SU-DHL-6 (cell line): Measurements from ENCODE around the gene CHD9NB.

Experiments used
- H2AFZ ChIP-seq: fragments of 200-600 bp; sonication (generic); 2 replicates; pipeline ENCODE4 v1.6.1; 2014; ENCODE audit warnings: low read depth, mild to moderate bottlenecking, moderate library complexity, mixed read lengths, antibody characterized with exemption, low read length; ENCODE audit not compliant: severe bottlenecking
- H3F3A ChIP-seq: fragments of 200-600 bp; shearing (Covaris generic); 2 replicates; pipeline ENCODE4 v1.6.0; 2016; ENCODE audit warnings: antibody characterized with exemption, mild to moderate bottlenecking; ENCODE audit not compliant: insufficient read depth
- H3K27ac ChIP-seq: fragments of 200-600 bp; sonication (generic); 2 replicates; pipeline ENCODE4 v1.5.1; 2016; ENCODE audit warnings: low read depth, mild to moderate bottlenecking, low read length, moderate library complexity, mixed read lengths
- H3K27me3 ChIP-seq: fragments of 200-600 bp; sonication (generic), shearing (Covaris generic); 2 replicates; pipeline ENCODE4 v1.6.0; 2014; ENCODE audit warnings: mild to moderate bottlenecking, low read length
- H3K36me3 ChIP-seq: fragments of 200-600 bp; sonication (generic); 2 replicates; pipeline ENCODE4 v1.6.1; 2014; ENCODE audit warnings: mild to moderate bottlenecking, low read length, mixed read lengths
- H3K4me2 ChIP-seq: fragments of 300-600, 200-600 bp; shearing (Covaris generic), sonication (generic); 2 replicates; pipeline ENCODE4 v1.6.0; 2014; ENCODE audit warnings: low read length, low read depth, mild to moderate bottlenecking; ENCODE audit not compliant: poor library complexity, severe bottlenecking
- H3K4me3 ChIP-seq: fragments of 200-600 bp; sonication (generic); 2 replicates; pipeline ENCODE4 v1.5.1; 2014; ENCODE audit warnings: antibody characterized with exemption, low read length, mild to moderate bottlenecking, mixed read lengths; ENCODE audit not compliant: insufficient read depth, poor library complexity, severe bottlenecking
- H3K79me2 ChIP-seq: fragments of 200-600 bp; sonication (generic); 2 replicates; pipeline ENCODE4 v1.6.1; 2014; ENCODE audit warnings: mild to moderate bottlenecking, low read length, moderate library complexity; ENCODE audit not compliant: insufficient read depth
- H3K9ac ChIP-seq: fragments of 200-600 bp; sonication (generic); 2 replicates; pipeline ENCODE4 v1.7.0; 2014; ENCODE audit warnings: mild to moderate bottlenecking, low read length
- H3K9me2 ChIP-seq: fragments of 200-600 bp; sonication (generic); replicated peaks from 2 replicates; pipeline ENCODE4 v1.6.1; 2014; ENCODE audit warnings: low read length; ENCODE audit not compliant: insufficient read depth
- H3K9me3 ChIP-seq: fragments of 200-600 bp; sonication (generic); 2 replicates; pipeline ENCODE4 v1.6.1; 2014; ENCODE audit warnings: low read length, mixed read lengths; ENCODE audit not compliant: insufficient read depth
- H4K20me1 ChIP-seq: fragments of 200-600 bp; sonication (generic); 2 replicates; pipeline ENCODE4 v1.6.1; 2014; ENCODE audit warnings: low read depth, mild to moderate bottlenecking, antibody characterized with exemption, low read length, moderate library complexity, mixed read lengths
- EZH2phosphoT487 ChIP-seq: fragments of 200-600 bp; sonication (generic), shearing (Covaris generic); conservative IDR thresholded peaks from 2 replicates; pipeline ENCODE4 v1.6.1; 2018; ENCODE audit warnings: mild to moderate bottlenecking, antibody characterized with exemption, low read length, moderate library complexity, mixed read lengths
- TF ChIP-seq, protein P1 (sequence below): fragments of 200-600 bp; sonication (generic); IDR thresholded peaks from one replicate; pipeline ENCODE4 v1.5.1; 2017; ENCODE audit warnings: antibody characterized with exemption, mild to moderate bottlenecking, low read length, moderate library complexity; ENCODE audit not compliant: insufficient read depth, poor library complexity, severe bottlenecking

Gene CHD9NB

DNA sequence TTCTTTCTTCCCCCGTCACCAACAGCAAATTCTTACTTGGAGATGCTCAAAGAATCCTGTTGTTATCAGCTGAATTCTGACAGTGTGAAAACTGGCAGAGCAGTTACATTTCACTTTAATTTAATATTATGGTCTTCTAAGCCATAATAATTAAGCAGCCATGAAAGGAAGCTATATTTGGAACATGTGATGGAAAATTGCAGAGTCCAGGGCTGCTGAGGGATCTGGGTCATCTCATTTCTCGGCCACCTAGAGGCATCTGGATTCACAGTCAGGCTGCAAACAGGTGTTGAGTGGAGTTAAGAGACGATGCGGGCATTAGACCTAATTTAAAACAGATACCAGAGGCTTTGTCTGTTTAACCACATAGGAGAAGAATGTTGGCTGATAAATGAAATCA is 38.4 kb downstream of the CHD9NB start:
- Histone ChIP-seq H2AFZ (no peak overlapping the region), H3K36me3 (no peaks in the 10 kb centered on the region)
- no peak for TF ChIP-seq EZH2phosphoT487
- TF ChIP-seq, protein P1, sequence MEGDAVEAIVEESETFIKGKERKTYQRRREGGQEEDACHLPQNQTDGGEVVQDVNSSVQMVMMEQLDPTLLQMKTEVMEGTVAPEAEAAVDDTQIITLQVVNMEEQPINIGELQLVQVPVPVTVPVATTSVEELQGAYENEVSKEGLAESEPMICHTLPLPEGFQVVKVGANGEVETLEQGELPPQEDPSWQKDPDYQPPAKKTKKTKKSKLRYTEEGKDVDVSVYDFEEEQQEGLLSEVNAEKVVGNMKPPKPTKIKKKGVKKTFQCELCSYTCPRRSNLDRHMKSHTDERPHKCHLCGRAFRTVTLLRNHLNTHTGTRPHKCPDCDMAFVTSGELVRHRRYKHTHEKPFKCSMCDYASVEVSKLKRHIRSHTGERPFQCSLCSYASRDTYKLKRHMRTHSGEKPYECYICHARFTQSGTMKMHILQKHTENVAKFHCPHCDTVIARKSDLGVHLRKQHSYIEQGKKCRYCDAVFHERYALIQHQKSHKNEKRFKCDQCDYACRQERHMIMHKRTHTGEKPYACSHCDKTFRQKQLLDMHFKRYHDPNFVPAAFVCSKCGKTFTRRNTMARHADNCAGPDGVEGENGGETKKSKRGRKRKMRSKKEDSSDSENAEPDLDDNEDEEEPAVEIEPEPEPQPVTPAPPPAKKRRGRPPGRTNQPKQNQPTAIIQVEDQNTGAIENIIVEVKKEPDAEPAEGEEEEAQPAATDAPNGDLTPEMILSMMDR: no peak

DNA sequence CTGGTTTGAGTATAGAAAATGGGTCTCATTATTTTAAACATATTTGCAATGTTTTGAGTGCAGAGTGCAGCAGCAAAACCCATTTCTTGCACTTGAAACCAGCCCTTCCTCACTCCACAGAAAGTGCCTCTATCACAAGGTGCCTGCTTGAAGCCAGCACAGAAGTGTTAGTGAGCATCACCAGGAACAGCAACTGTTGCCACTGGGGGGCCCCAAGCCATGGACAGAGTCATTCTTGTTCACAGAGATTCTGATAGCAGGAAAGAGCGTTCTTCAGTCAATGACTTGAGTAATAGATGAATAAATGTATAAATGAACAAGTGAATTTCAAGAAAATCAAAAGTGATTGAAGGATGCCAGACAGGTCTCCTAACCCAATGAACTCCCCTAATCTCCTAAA is 45.6 kb downstream of the CHD9NB start:
- H2AFZ ChIP-seq: no peak overlapping the region
- no peaks in the 10 kb centered on the region for H3F3A ChIP-seq
- H3K9me3 ChIP-seq: no peaks in the 10 kb centered on the region
- H4K20me1 ChIP-seq: no peaks in the 10 kb centered on the region
- H3K27me3 ChIP-seq: no peaks in the 10 kb centered on the region
- no peak overlapping the region for H3K4me2 ChIP-seq
- no peak overlapping the region for H3K4me3 ChIP-seq
- no peaks in the 10 kb centered on the region for H3K36me3 ChIP-seq
- no peak overlapping the region for H3K27ac ChIP-seq
- TF ChIP-seq, protein P1: no peak
- no peak for TF ChIP-seq EZH2phosphoT487
- H3K9me2 ChIP-seq: no peaks in the 10 kb centered on the region
- H3K79me2 ChIP-seq: no peaks in the 10 kb centered on the region
- no peak overlapping the region for H3K9ac ChIP-seq

More for the DNA sequence above, 38.4 kb downstream of the CHD9NB start:
- no peaks in the 10 kb centered on the region for H3K27me3 ChIP-seq
- no peaks in the 10 kb centered on the region for H3K9me2 ChIP-seq
- no peaks in the 10 kb centered on the region for H4K20me1 ChIP-seq
- no peaks in the 10 kb centered on the region for H3K79me2 ChIP-seq
- no peaks in the 10 kb centered on the region for H3F3A ChIP-seq
- H3K4me2 ChIP-seq: no peak overlapping the region
- H3K4me3 ChIP-seq: no peak overlapping the region
- no peaks in the 10 kb centered on the region for H3K9me3 ChIP-seq
- no peak overlapping the region for H3K27ac ChIP-seq
- no peak overlapping the region for H3K9ac ChIP-seq

DNA sequence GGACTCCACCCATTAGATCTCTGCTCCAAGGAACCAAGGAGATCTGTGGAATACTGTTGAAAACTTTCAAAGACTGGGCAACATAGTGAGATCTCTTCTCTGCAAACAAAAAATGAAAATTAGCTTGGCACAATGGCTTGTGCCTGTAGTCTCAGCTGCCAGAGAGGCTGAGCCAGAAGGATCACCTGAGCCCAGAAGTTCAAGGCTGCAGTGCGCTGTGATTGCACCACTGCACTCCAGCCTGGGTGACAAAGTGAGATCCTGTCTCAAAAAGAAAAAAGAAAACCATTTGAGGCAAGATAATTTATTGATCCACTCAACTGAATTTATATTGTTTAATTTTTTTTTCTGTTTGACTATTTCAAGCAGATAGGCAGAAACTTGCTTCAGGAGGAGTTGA is 54.8 kb downstream of the CHD9NB start:
- TF ChIP-seq EZH2phosphoT487: no peak
- TF ChIP-seq, protein P1: no peak

DNA sequence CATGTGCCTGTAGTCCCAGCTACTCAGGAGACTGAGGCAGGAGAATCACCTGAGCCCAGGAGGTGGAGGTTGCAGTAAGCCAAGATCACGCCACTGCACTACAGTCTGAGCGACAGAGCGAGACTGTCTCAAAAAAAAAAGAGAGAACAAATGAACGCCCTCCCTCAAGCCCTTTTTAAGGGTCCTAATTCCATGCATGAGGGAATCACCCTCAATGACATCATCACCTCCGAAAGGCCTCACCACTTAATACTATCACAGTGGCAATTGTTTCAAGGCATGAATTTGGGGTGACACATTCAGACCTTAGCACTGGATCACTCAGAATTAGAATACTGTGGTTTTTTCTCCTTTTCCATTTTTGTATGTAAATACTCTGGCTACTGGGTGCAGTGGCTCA is 57.8 kb downstream of the CHD9NB start:
- Histone ChIP-seq H3K79me2 (no peaks in the 10 kb centered on the region), H3K27me3 (no peaks in the 10 kb centered on the region), H3K9ac (no peak overlapping the region), H3K36me3 (no peaks in the 10 kb centered on the region), H4K20me1 (no peaks in the 10 kb centered on the region), H3K27ac (no peak overlapping the region), H3K9me3 (no peaks in the 10 kb centered on the region), H3F3A (no peaks in the 10 kb centered on the region), H3K9me2 (no peaks in the 10 kb centered on the region), H2AFZ (no peak overlapping the region), H3K4me3 (no peak overlapping the region), H3K4me2 (no peak overlapping the region)
- TF ChIP-seq, protein P1: no peak
- no peak for TF ChIP-seq EZH2phosphoT487

More for the DNA sequence above, 54.8 kb downstream of the CHD9NB start:
- Histone ChIP-seq H3K9ac (no peak overlapping the region), H3F3A (no peaks in the 10 kb centered on the region), H3K9me3 (no peaks in the 10 kb centered on the region), H4K20me1 (no peaks in the 10 kb centered on the region), H3K4me2 (no peak overlapping the region), H3K9me2 (no peaks in the 10 kb centered on the region), H2AFZ (no peak overlapping the region), H3K36me3 (no peaks in the 10 kb centered on the region), H3K79me2 (no peaks in the 10 kb centered on the region), H3K27me3 (no peaks in the 10 kb centered on the region), H3K27ac (no peak overlapping the region), H3K4me3 (no peak overlapping the region)
